Ovary (tissue), 9 donors: Measurements from ENCODE around the gene TMEM120B. TPM values are rescaled to one million over a fixed set of nuclear protein-coding genes. Genes with fewer than 3 reads are reported as not detected.

Experiments used
- DNase-seq, 5 donors: peaks; one replicate each; pipeline ENCODE4 v3.0.0-alpha.2; 2019 to 2020
- H3K27ac ChIP-seq, 2 donors: fragments of 200-600 bp; one replicate each; pipeline versions ENCODE4 v1.5.1 to v1.8.0; 2019 to 2022
- H3K27me3 ChIP-seq: fragments of 200-600 bp; one replicate; pipeline ENCODE4 v1.8.0; 2022
- H3K36me3 ChIP-seq: fragments of 200-600 bp; sonication (generic); one replicate; pipeline ENCODE4 v1.5.1; 2019
- H3K4me1 ChIP-seq: one replicate; pipeline ENCODE4 v1.8.1; 2013; ENCODE audit warnings: mild to moderate bottlenecking, moderate library complexity; ENCODE audit not compliant: insufficient read depth
- H3K4me3 ChIP-seq: fragments of 200-600 bp; sonication (generic); one replicate; pipeline ENCODE4 v1.5.1; 2017
- H3K9me3 ChIP-seq, 2 donors: fragments of 200-600 bp in 1 of 2; sonication (generic) in 1 of 2; one replicate each; pipeline versions ENCODE4 v1.5.1 to v1.8.1; 2013 to 2019; ENCODE audit warnings: mild to moderate bottlenecking in 1 of 2, moderate library complexity in 1 of 2
- CTCF ChIP-seq, 3 donors: fragments of 450-650 bp in 2 of 3; fragments of 200-600 bp in 1 of 3; IDR thresholded peaks; one replicate each; pipeline versions ENCODE4 v1.5.1 to v1.8.0; 2016 to 2022; ENCODE audit warnings: antibody characterized with exemption in 3 of 3, mild to moderate bottlenecking in 1 of 3
- EP300 ChIP-seq: sonication (generic); formaldehyde crosslinking; IDR thresholded peaks from one replicate; pipeline ENCODE4 v1.6.1; 2017; ENCODE audit warnings: antibody characterized with exemption
- POLR2A ChIP-seq: fragments of 450-650 bp; IDR thresholded peaks from one replicate; pipeline ENCODE4 v1.6.1; 2017; ENCODE audit warnings: antibody characterized with exemption, mild to moderate bottlenecking, moderate library complexity
- WGBS, 3 donors: extraction: QIAGEN DNeasy Blood & Tissue Kit in 1 of 3; methylation state at CpG; one replicate each; pipeline versions ENCODE4 v1.1.5 to v1.1.7; 2013 to 2017; 5-methylcytosine and 5-hydroxymethylcytosine counted together
- intact Hi-C, 4 donors: fragments of 100-400 bp; cut with DNase I; formaldehyde crosslinking; loops; one replicate each; pipeline versions ENCODE4 v1.11.0 to v1.15.1; 2022 to 2023
- polyA plus RNA-seq, 2 donors: library from polyadenylated mRNA; stranded (reverse); fragments of 200-250 nt in 1 of 2; fragments of 350-450 nt in 1 of 2; fragmentation: Illumina TruSeq in 1 of 2; extraction: RNeasy Lipid Tissue Mini Kit (QIAGEN cat#74804) in 1 of 2; gene quantifications; one replicate each; pipeline ENCODE4 v1.2.3, GENCODE V29; 2013 to 2014
- total RNA-seq, 7 donors: library from RNA; depleted of rRNA in 2 of 7; stranded (reverse); fragments of >200 nt in 2 of 7; fragmentation: NEBNext Ultra II Directional in 3 of 7; extraction: Animal tissue kit (Norgen Biotek cat#: 25700) in 3 of 7; gene quantifications; one replicate each; pipeline versions ENCODE4 v1.1.0 to v1.2.4, GENCODE V29; 2016 to 2023
- donor health status: DM: no; HTN: no; CAD: no; lungs with moderate emphysema.
- donor health status: DM: no; HTN: no; CAD: no.
- donor health status: Bipolar disorder and iron deficiency.
- donor health status: DM: yes; HTN: yes; CAD: no.
- donor health status: DM: no; HTN: no; CAD: no.
- donor health status: DM: yes; HTN: yes; CAD: no.

Gene TMEM120B
- total and polyA plus RNA-seq, 9 donors, result 2.0 to 15.3 (median 7.1) TPM

- Histone ChIP-seq H3K4me1 (peaks cover 2% of the 10 kb centered on the region), H3K36me3 (no peaks in the 10 kb centered on the region), H3K9me3 (no peaks in the 10 kb centered on the region), H3K4me3 (no peak overlapping the region), H3K27me3 (no peaks in the 10 kb centered on the region), H3K27ac (no peak overlapping the region)
- intact Hi-C loops, result no loop called here
- TF ChIP-seq CTCF (IDR thresholded peaks at IDR 0.05) (no peak), POLR2A (no peak)
- WGBS, 3 donors, result 66 to 75% (median 68%) methylated on average over 6 of the region's 6 CpGs
- DNase-seq, result no peak
These were observed 71.2 kb downstream of the TMEM120B start for GRCh38 chr12:121783766-121784165.

DNA sequence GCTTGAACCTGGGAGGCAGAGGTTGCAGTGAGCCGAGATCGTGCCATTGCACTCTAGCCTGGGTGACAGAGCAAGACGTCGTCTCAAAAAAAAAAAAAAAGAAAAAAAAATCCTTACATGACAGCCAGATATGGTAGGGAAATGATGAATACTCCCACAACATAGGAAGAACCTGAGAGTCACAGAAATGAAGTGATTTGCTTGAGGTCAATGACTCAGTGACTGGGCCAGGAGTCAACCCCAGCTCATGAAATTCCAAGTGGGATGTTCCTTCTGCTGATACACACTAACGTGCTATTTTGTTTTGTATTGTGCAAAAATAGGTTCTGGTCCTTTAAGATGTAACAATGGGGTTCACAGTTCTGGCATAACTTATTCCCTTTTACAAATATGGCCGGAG, 71.9 kb downstream of the TMEM120B start:
- H3K27ac ChIP-seq, result no peak overlapping the region
- no peak for TF ChIP-seq POLR2A
- no peak for TF ChIP-seq CTCF (IDR thresholded peaks at IDR 0.05)
- no peak for TF ChIP-seq EP300
- H3K4me1 ChIP-seq, result peaks cover 2% of the 10 kb centered on the region
- H3K36me3 ChIP-seq, result no peaks in the 10 kb centered on the region
- DNase-seq, result peak in 1 of 5 donors; percentile 60
- intact Hi-C loops, result no loop called here
- H3K27me3 ChIP-seq, result no peaks in the 10 kb centered on the region
- H3K9me3 ChIP-seq, result no peaks in the 10 kb centered on the region
- WGBS, 3 donors, result 23 to 31% (median 24%) methylated on average over 6 of the region's 6 CpGs
- H3K4me3 ChIP-seq, result no peak overlapping the region

DNA sequence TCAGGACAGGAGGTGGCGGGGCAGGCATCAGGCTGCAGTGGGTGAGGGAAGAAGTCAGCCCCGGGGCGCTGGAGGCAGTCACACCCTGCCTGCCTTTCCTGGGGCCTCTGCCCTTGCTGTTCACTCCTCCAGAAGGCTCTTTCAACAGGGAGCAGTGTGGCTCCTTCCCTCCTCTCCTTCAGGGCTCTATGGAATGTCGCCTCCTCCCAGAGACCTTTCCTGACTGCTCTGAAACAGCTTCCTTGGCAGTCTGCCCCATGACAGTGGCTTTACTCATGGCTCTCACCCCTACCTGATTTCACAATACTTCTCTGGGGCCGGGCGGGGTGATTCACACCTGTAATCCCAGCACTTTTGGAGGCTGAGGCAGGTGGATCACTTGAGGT, 73.9 kb downstream of the TMEM120B start:
- Histone ChIP-seq H3K27me3 (no peaks in the 10 kb centered on the region), H3K36me3 (no peaks in the 10 kb centered on the region), H3K9me3 (no peaks in the 10 kb centered on the region), H3K27ac (no peak overlapping the region), H3K4me3 (no peak overlapping the region), H3K4me1 (peaks cover 2% of the 10 kb centered on the region)
- TF ChIP-seq EP300 (no peak), CTCF (IDR thresholded peaks at IDR 0.05) (no peak)
- DNase-seq, result peak in 1 of 5 donors; percentile 45
- 54 to 71% (median 60%) methylated on average over 6 of the region's 6 CpGs for WGBS, 3 donors
- intact Hi-C loops, result no loop called here

GRCh38 chr12:121787063-121788025, 74.8 kb downstream of the TMEM120B start:
- Histone ChIP-seq H3K4me1 (peaks cover 1% of the 10 kb centered on the region), H3K4me3 (no peak overlapping the region), H3K36me3 (no peaks in the 10 kb centered on the region), H3K27ac (no peak overlapping the region), H3K9me3 (no peaks in the 10 kb centered on the region), H3K27me3 (no peaks in the 10 kb centered on the region)
- TF ChIP-seq CTCF (IDR thresholded peaks at IDR 0.05) (no peak), EP300 (no peak), POLR2A (no peak)
- 72 to 82% (median 76%) methylated on average over 17 of the region's 17 CpGs for WGBS, 3 donors
- no peak for DNase-seq
- intact Hi-C loops, result no loop called here
